Ishikawa (cell line): ENCODE measurements around the gene ADD3.
A peak's percentile ranks its signal among the peaks of the same experiment; 100 is the strongest.

Source experiments
- CEBPB ChIP-seq: IDR thresholded peaks from 2 replicates; pipeline ENCODE4 v1.6.1; 2012
- CREB1 ChIP-seq: IDR thresholded peaks from 2 replicates; pipeline ENCODE4 v1.6.1; 2012; ENCODE audit warnings: low read depth
- EGR1 ChIP-seq: IDR thresholded peaks from 2 replicates; pipeline ENCODE4 v1.6.1; 2012
- EP300 ChIP-seq: IDR thresholded peaks from 2 replicates; pipeline ENCODE4 v1.6.1; 2012; ENCODE audit warnings: borderline replicate concordance
- FOXM1 ChIP-seq: IDR thresholded peaks from 2 replicates; pipeline ENCODE4 v1.6.1; 2012; ENCODE audit warnings: low read depth, borderline replicate concordance
- MAX ChIP-seq: IDR thresholded peaks from 2 replicates; pipeline ENCODE4 v1.6.1; 2012
- NFIC ChIP-seq: IDR thresholded peaks from 2 replicates; pipeline ENCODE4 v1.6.1; 2012
- RAD21 ChIP-seq: IDR thresholded peaks from 2 replicates; pipeline ENCODE4 v1.6.1; 2012; ENCODE audit warnings: low read depth
- REST ChIP-seq: IDR thresholded peaks from 2 replicates; pipeline ENCODE4 v1.6.1; 2012; ENCODE audit warnings: low read depth, mild to moderate bottlenecking
- TAF1 ChIP-seq: IDR thresholded peaks from 2 replicates; pipeline ENCODE4 v1.6.1; 2012; ENCODE audit warnings: low read depth, mild to moderate bottlenecking
- TCF12 ChIP-seq: IDR thresholded peaks from 2 replicates; pipeline ENCODE4 v1.6.1; 2012; ENCODE audit warnings: low read depth
- TEAD4 ChIP-seq: IDR thresholded peaks from 2 replicates; pipeline ENCODE4 v1.6.1; 2012
- USF1 ChIP-seq: IDR thresholded peaks from 2 replicates; pipeline ENCODE4 v1.6.1; 2012
- YY1 ChIP-seq: IDR thresholded peaks from 2 replicates; pipeline ENCODE4 v1.6.1; 2012; ENCODE audit warnings: low read depth
- ZBTB7A ChIP-seq: IDR thresholded peaks from 2 replicates; pipeline ENCODE4 v1.6.1; 2012; ENCODE audit warnings: low read depth

ADD3 gene

GRCh38 chr10:110009736-110010475 lies 2.1 kb downstream of the ADD3 start:
- TF ChIP-seq MAX, result no peak
- TF ChIP-seq FOXM1, result no peak
- no peak for TF ChIP-seq TAF1
- TF ChIP-seq EP300, result no peak
- no peak for TF ChIP-seq EGR1
- TF ChIP-seq CREB1, result no peak
- no peak for TF ChIP-seq NFIC
- TF ChIP-seq USF1, result no peak
- TF ChIP-seq TEAD4, result no peak
- no peak for TF ChIP-seq REST
- TF ChIP-seq YY1, result no peak
- TF ChIP-seq ZBTB7A, result no peak
- TF ChIP-seq TCF12, result no peak
- no peak for TF ChIP-seq RAD21
- TF ChIP-seq CEBPB, result no peak

GRCh38 chr10:110010486-110011378 lies 2.9 kb downstream of the ADD3 start:
- TF ChIP-seq EP300, result no peak
- TF ChIP-seq CREB1, result no peak
- TF ChIP-seq FOXM1, result no peak
- no peak for TF ChIP-seq TEAD4
- TF ChIP-seq USF1, result no peak
- no peak for TF ChIP-seq NFIC
- no peak for TF ChIP-seq ZBTB7A
- TF ChIP-seq RAD21, result no peak
- TF ChIP-seq EGR1, result no peak
- TF ChIP-seq TCF12, result no peak
- TF ChIP-seq REST, result no peak
- TF ChIP-seq TAF1, result no peak
- TF ChIP-seq YY1, result no peak
- TF ChIP-seq CEBPB, result no peak
- no peak for TF ChIP-seq MAX

- TF ChIP-seq FOXM1 (0 out of 2 replicates have a peak, but pooled peaks have one; percentile 29), USF1 (no peak), NFIC (peak; percentile 88)
These were observed 3.9 kb downstream of the ADD3 start for GRCh38 chr10:110011681-110012080.

- TF ChIP-seq EP300, result no peak
- TF ChIP-seq TAF1, result no peak
These were observed 6.0 kb downstream of the ADD3 start for GRCh38 chr10:110013630-110014293.

- no peak for TF ChIP-seq REST
- peak; percentile 66 for TF ChIP-seq RAD21
These were observed 8.3 kb downstream of the ADD3 start for GRCh38 chr10:110016039-110016438.
